WTC11 (cell line): ENCODE results near the gene WBP2NL. TPM values are rescaled to one million over a fixed set of nuclear protein-coding genes. Genes with fewer than 3 reads are reported as not detected.

Experiments used
- ATAC-seq: fragments of 200-7000 bp; cut with Tn5 transposase; 2 replicates; pipeline ENCODE4 v1.10.0; 2021; ENCODE audit warnings: mild to moderate bottlenecking, moderate library complexity
- CTCF ChIA-PET: fragments of 300-600 bp; sonication (Branson Sonifier 250); formaldehyde crosslinking; loops from one replicate; lab custom pipeline; 2021; ENCODE audit warnings: antibody characterized with exemption; lab: Charles Lee
- POLR2A ChIA-PET: fragments of 350-600 bp; sonication (Branson Sonifier 250); formaldehyde crosslinking; loops from one replicate; lab custom pipeline; 2021; ENCODE audit warnings: antibody characterized with exemption; lab: Charles Lee
- DNase-seq: peaks from one replicate; pipeline ENCODE4 v3.0.0; 2021; ENCODE audit warnings: low spot score
- H3K27ac Mint-ChIP-seq: 2 replicates; pipeline ENCODE4 v1.8.0; 2021; ENCODE audit warnings: mixed read lengths
- H3K27me3 Mint-ChIP-seq: 2 replicates; pipeline ENCODE4 v1.8.0; 2021; ENCODE audit warnings: low read depth, mild to moderate bottlenecking, moderate library complexity, mixed read lengths
- H3K36me3 Mint-ChIP-seq: 2 replicates; pipeline ENCODE4 v1.8.0; 2021; ENCODE audit warnings: mixed read lengths
- H3K4me1 Mint-ChIP-seq: 2 replicates; pipeline ENCODE4 v1.8.0; 2022; ENCODE audit warnings: mixed read lengths
- H3K4me3 Mint-ChIP-seq: 2 replicates; pipeline ENCODE4 v1.8.0; 2021; ENCODE audit warnings: mild to moderate bottlenecking, moderate library complexity, mixed read lengths
- H3K9me3 Mint-ChIP-seq: 2 replicates; pipeline ENCODE4 v1.8.0; 2021; ENCODE audit warnings: mixed read lengths
- ARID4B ChIP-seq: sonication (generic); formaldehyde crosslinking; IDR thresholded peaks from 2 replicates; pipeline ENCODE4 v1.8.0; 2023; ENCODE audit warnings: missing genetic modification reagents, mild to moderate bottlenecking, borderline replicate concordance
- ATF1 ChIP-seq: sonication (generic); formaldehyde crosslinking; IDR thresholded peaks from 2 replicates; pipeline ENCODE4 v1.8.1; 2023; ENCODE audit warnings: mild to moderate bottlenecking, moderate library complexity, missing genetic modification reagents
- FOXP1 ChIP-seq: sonication (generic); formaldehyde crosslinking; IDR thresholded peaks from 2 replicates; pipeline ENCODE4 v1.8.0; 2022; ENCODE audit warnings: missing genetic modification reagents, mild to moderate bottlenecking, moderate library complexity, borderline replicate concordance
- GTF2I ChIP-seq: fragments of 250-450 bp; sonication (Bioruptor Pico); conservative IDR thresholded peaks from 2 replicates; pipeline ENCODE4 v1.4.0; 2021; ENCODE audit warnings: mild to moderate bottlenecking
- IRF2 ChIP-seq: sonication (generic); formaldehyde crosslinking; IDR thresholded peaks from 2 replicates; pipeline ENCODE4 v1.8.0; 2022; ENCODE audit warnings: low read depth, missing genetic modification reagents, borderline replicate concordance
- MLX ChIP-seq: sonication (generic); formaldehyde crosslinking; IDR thresholded peaks from 2 replicates; pipeline ENCODE4 v1.8.1; 2023; ENCODE audit warnings: mild to moderate bottlenecking, missing genetic modification reagents, moderate library complexity
- MXD4 ChIP-seq: fragments of 250-450 bp; sonication (Bioruptor Pico); IDR thresholded peaks from 2 replicates; pipeline ENCODE4 v1.8.0; 2021; ENCODE audit warnings: mild to moderate bottlenecking, moderate library complexity, borderline replicate concordance
- MYBL2 ChIP-seq: sonication (generic); formaldehyde crosslinking; IDR thresholded peaks from 2 replicates; pipeline ENCODE4 v1.8.1; 2023; ENCODE audit warnings: mild to moderate bottlenecking, moderate library complexity, missing genetic modification reagents
- NFE2L1 ChIP-seq: sonication (generic); formaldehyde crosslinking; IDR thresholded peaks from 2 replicates; pipeline ENCODE4 v1.8.1; 2023; ENCODE audit warnings: missing genetic modification reagents
- NFYB ChIP-seq: sonication (generic); formaldehyde crosslinking; conservative IDR thresholded peaks from 2 replicates; pipeline ENCODE4 v1.8.0; 2022; ENCODE audit warnings: low read depth, missing genetic modification reagents
- NR3C1 ChIP-seq: sonication (generic); formaldehyde crosslinking; conservative IDR thresholded peaks from 2 replicates; pipeline ENCODE4 v1.8.1; 2023; ENCODE audit warnings: low read depth, mild to moderate bottlenecking, missing genetic modification reagents
- PRRX2 ChIP-seq: fragments of 250-450 bp; sonication (Bioruptor Pico); IDR thresholded peaks from 2 replicates; pipeline ENCODE4 v1.8.0; 2021; ENCODE audit warnings: mild to moderate bottlenecking
- RELA ChIP-seq: sonication (generic); formaldehyde crosslinking; IDR thresholded peaks from 2 replicates; pipeline ENCODE4 v1.8.1; 2022; ENCODE audit warnings: missing genetic modification reagents, mild to moderate bottlenecking, borderline replicate concordance
- STAT6 ChIP-seq: sonication (generic); formaldehyde crosslinking; conservative IDR thresholded peaks from 2 replicates; pipeline ENCODE4 v1.8.1; 2023; ENCODE audit warnings: mild to moderate bottlenecking, low read depth, missing genetic modification reagents, moderate library complexity
- TEAD1 ChIP-seq: sonication (generic); formaldehyde crosslinking; IDR thresholded peaks from 2 replicates; pipeline ENCODE4 v1.8.0; 2022; ENCODE audit warnings: mild to moderate bottlenecking, missing genetic modification reagents
- TP53 ChIP-seq: sonication (generic); formaldehyde crosslinking; IDR thresholded peaks from 2 replicates; pipeline ENCODE4 v1.8.1; 2023; ENCODE audit warnings: mild to moderate bottlenecking, missing genetic modification reagents
- ZBTB21 ChIP-seq: sonication (generic); formaldehyde crosslinking; IDR thresholded peaks from 2 replicates; pipeline ENCODE4 v1.8.1; 2023; ENCODE audit warnings: mild to moderate bottlenecking, missing genetic modification reagents, borderline replicate concordance
- ZBTB43 ChIP-seq: sonication (generic); formaldehyde crosslinking; IDR thresholded peaks from 2 replicates; pipeline ENCODE4 v1.8.1; 2023; ENCODE audit warnings: mild to moderate bottlenecking, missing genetic modification reagents
- ZMAT4 ChIP-seq: fragments of 250-450 bp; sonication (Bioruptor Pico); IDR thresholded peaks from 2 replicates; pipeline ENCODE4 v1.9.0; 2021; ENCODE audit warnings: mild to moderate bottlenecking
- ZNF219 ChIP-seq: sonication (generic); formaldehyde crosslinking; IDR thresholded peaks from 2 replicates; pipeline ENCODE4 v1.8.0; 2023; ENCODE audit warnings: missing genetic modification reagents, mild to moderate bottlenecking, borderline replicate concordance
- ZNF232 ChIP-seq: sonication (generic); formaldehyde crosslinking; IDR thresholded peaks from 2 replicates; pipeline ENCODE4 v1.8.0; 2022; ENCODE audit warnings: mild to moderate bottlenecking, missing genetic modification reagents
- ZNF281 ChIP-seq: sonication (generic); formaldehyde crosslinking; IDR thresholded peaks from 2 replicates; pipeline ENCODE4 v1.8.0; 2023; ENCODE audit warnings: mild to moderate bottlenecking, missing genetic modification reagents
- ZNF416 ChIP-seq: fragments of 250-450 bp; sonication (Bioruptor Pico); IDR thresholded peaks from 2 replicates; pipeline ENCODE4 v1.9.0; 2021; ENCODE audit warnings: mild to moderate bottlenecking, inconsistent platforms
- ZNF512 ChIP-seq: sonication (generic); formaldehyde crosslinking; IDR thresholded peaks from 2 replicates; pipeline ENCODE4 v1.8.1; 2022; ENCODE audit warnings: missing genetic modification reagents, borderline replicate concordance
- total RNA-seq: library from RNA; stranded (reverse); gene quantifications from 3 replicates; pipeline ENCODE4 v1.2.3, GENCODE V29; 2021

Gene WBP2NL
- total RNA-seq, 1 experiment from 2014 or later, result not detected

- DNase-seq (no peak), ATAC-seq (no peak)
- ChIA-PET CTCF (no interaction called here), POLR2A (no interaction called here)
- Mint-ChIP-seq H3K36me3 (peaks cover 25% of the 10 kb centered on the region), H3K4me3 (no peak overlapping the region), H3K9me3 (no peaks in the 10 kb centered on the region), H3K27ac (no peak overlapping the region), H3K27me3 (no peaks in the 10 kb centered on the region; the same call in 1 of the 2 replicates), H3K4me1 (no peaks in the 10 kb centered on the region; the same call in 1 of the 2 replicates)
- TF ChIP-seq PRRX2 (CRISPR knock-in tag) (no peak), MLX (CRISPR knock-in tag) (no peak), ATF1 (CRISPR knock-in tag) (no peak), ZMAT4 (no peak), MXD4 (CRISPR knock-in tag) (no peak), IRF2 (CRISPR knock-in tag) (no peak), ZNF512 (CRISPR knock-in tag) (no peak), STAT6 (CRISPR knock-in tag) (no peak), NFE2L1 (no peak), MYBL2 (CRISPR knock-in tag) (no peak), TEAD1 (CRISPR knock-in tag) (no peak), FOXP1 (CRISPR knock-in tag) (no peak), RELA (CRISPR knock-in tag) (no peak), ZNF232 (no peak), TP53 (no peak), ZNF416 (CRISPR knock-in tag) (no peak), NFYB (CRISPR knock-in tag) (no peak), ZBTB43 (CRISPR knock-in tag) (no peak), ZBTB21 (CRISPR knock-in tag) (no peak)
Observed at GRCh38 chr22:41992496-41992895, 6.1 kb upstream of the WBP2NL start.

GRCh38 chr22:41995211-41995610 lies 3.4 kb upstream of the WBP2NL start:
- DNase-seq, result no peak
- peaks cover 21% of the 10 kb centered on the region for H3K36me3 Mint-ChIP-seq
- H3K4me3 Mint-ChIP-seq, result no peak overlapping the region
- POLR2A ChIA-PET, result no interaction called here
- H3K4me1 Mint-ChIP-seq, result peaks cover 7% of the 10 kb centered on the region; the same call in 1 of the 2 replicates
- ATAC-seq, result no peak
- H3K9me3 Mint-ChIP-seq, result no peaks in the 10 kb centered on the region
- H3K27ac Mint-ChIP-seq, result no peak overlapping the region
- CTCF ChIA-PET, result no interaction called here
- H3K27me3 Mint-ChIP-seq, result peaks cover 17% of the 10 kb centered on the region
- TF ChIP-seq ZNF281 (CRISPR knock-in tag) (no peak), NR3C1 (CRISPR knock-in tag) (no peak), ARID4B (no peak), GTF2I (no peak), ZNF219 (no peak)
